ENCODE measurements around the gene BID.

DNA sequence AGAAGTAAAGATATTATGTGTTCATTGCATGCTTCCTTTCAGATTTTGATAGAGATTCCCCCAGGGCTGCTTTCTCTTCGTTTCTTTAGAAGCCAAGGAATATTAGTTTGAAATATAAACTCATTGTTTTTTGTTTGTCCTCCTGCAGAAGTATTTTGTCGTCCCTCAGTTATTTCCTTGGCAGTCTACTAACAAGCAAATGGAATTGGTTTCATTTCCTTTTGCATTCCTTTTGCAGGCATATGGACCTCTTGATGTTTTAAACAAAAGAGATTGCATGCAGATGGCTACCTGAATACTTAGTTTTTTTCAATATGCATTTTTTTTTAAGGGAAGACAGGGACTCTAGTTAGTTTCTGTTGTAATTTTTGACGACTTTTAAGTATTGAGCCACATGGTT is 73.5 kb downstream of the BID start:
- TF ChIP-seq, protein P1, sequence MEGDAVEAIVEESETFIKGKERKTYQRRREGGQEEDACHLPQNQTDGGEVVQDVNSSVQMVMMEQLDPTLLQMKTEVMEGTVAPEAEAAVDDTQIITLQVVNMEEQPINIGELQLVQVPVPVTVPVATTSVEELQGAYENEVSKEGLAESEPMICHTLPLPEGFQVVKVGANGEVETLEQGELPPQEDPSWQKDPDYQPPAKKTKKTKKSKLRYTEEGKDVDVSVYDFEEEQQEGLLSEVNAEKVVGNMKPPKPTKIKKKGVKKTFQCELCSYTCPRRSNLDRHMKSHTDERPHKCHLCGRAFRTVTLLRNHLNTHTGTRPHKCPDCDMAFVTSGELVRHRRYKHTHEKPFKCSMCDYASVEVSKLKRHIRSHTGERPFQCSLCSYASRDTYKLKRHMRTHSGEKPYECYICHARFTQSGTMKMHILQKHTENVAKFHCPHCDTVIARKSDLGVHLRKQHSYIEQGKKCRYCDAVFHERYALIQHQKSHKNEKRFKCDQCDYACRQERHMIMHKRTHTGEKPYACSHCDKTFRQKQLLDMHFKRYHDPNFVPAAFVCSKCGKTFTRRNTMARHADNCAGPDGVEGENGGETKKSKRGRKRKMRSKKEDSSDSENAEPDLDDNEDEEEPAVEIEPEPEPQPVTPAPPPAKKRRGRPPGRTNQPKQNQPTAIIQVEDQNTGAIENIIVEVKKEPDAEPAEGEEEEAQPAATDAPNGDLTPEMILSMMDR (IDR thresholded peaks at IDR 0.05; ENCODE audit: poor library complexity, severe bottlenecking): no peak
- TF ChIP-seq EP300 (conservative IDR thresholded peaks at IDR 0.05; ENCODE audit: poor library complexity, severe bottlenecking): no peak
- TF ChIP-seq SMC3 (conservative IDR thresholded peaks at IDR 0.05; ENCODE audit: poor library complexity): no peak
- no peak for TF ChIP-seq POLR2AphosphoS5 (IDR thresholded peaks at IDR 0.05)
- no peak for TF ChIP-seq TAF1 (IDR thresholded peaks at IDR 0.05; ENCODE audit: low read depth)
- TF ChIP-seq MXI1 (conservative IDR thresholded peaks at IDR 0.05; ENCODE audit: poor library complexity, severe bottlenecking): no peak
- TF ChIP-seq RAD21 (conservative IDR thresholded peaks at IDR 0.05): no peak

All from neural cell (in vitro differentiated cells).